Brain microvascular endothelial cell (primary cell): ENCODE results near the gene SLC44A5.

Experiments
- DNase-seq: peaks from one replicate; pipeline ENCODE4 v3.0.0-alpha.2; 2020
- H3K27ac ChIP-seq: fragments of 250-450 bp; sonication (Bioruptor Pico); 2 replicates; pipeline ENCODE4 v1.5.1; 2020; ENCODE audit warnings: mild to moderate bottlenecking, moderate library complexity
- H3K27me3 ChIP-seq: fragments of 250-450 bp; sonication (Bioruptor Pico); replicated peaks from 2 replicates; pipeline ENCODE4 v1.5.1; 2020; ENCODE audit warnings: mild to moderate bottlenecking
- H3K36me3 ChIP-seq: fragments of 250-450 bp; sonication (Bioruptor Pico); replicated peaks from 2 replicates; pipeline ENCODE4 v1.5.1; 2020; ENCODE audit warnings: mild to moderate bottlenecking
- H3K4me3 ChIP-seq: 2 replicates; pipeline ENCODE4 v1.5.1; 2011; ENCODE audit warnings: low read depth, mild to moderate bottlenecking, control low read depth, low read length, moderate library complexity
- in situ Hi-C: cut with HindIII; loops from 2 replicates; pipeline ENCODE4 v1.10.0; 2017; ENCODE audit warnings: low sequenced_read_pairs, low pct_ligation_motif_present
- TF ChIP-seq, protein P1 (sequence below): IDR thresholded peaks from 2 replicates; pipeline ENCODE4 v1.5.1; 2011; ENCODE audit warnings: low read depth, mild to moderate bottlenecking, moderate library complexity, low read length, control low read depth, inconsistent platforms; ENCODE audit errors: missing control alignments

SLC44A5 gene

GRCh38 chr1:75559800-75560199 lies 51.1 kb downstream of the SLC44A5 start:
- DNase-seq: no peak
- Histone ChIP-seq H3K27ac (no peak overlapping the region), H3K4me3 (no peak overlapping the region), H3K36me3 (no peaks in the 10 kb centered on the region), H3K27me3 (no peaks in the 10 kb centered on the region)
- in situ Hi-C loops: no loop called here
- TF ChIP-seq, protein P1, sequence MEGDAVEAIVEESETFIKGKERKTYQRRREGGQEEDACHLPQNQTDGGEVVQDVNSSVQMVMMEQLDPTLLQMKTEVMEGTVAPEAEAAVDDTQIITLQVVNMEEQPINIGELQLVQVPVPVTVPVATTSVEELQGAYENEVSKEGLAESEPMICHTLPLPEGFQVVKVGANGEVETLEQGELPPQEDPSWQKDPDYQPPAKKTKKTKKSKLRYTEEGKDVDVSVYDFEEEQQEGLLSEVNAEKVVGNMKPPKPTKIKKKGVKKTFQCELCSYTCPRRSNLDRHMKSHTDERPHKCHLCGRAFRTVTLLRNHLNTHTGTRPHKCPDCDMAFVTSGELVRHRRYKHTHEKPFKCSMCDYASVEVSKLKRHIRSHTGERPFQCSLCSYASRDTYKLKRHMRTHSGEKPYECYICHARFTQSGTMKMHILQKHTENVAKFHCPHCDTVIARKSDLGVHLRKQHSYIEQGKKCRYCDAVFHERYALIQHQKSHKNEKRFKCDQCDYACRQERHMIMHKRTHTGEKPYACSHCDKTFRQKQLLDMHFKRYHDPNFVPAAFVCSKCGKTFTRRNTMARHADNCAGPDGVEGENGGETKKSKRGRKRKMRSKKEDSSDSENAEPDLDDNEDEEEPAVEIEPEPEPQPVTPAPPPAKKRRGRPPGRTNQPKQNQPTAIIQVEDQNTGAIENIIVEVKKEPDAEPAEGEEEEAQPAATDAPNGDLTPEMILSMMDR: no peak

- no peak for DNase-seq
- TF ChIP-seq, protein P1: no peak
- in situ Hi-C loops: no loop called here
Measured at GRCh38 chr1:75559136-75559535, 51.8 kb downstream of the SLC44A5 start.

GRCh38 chr1:75554870-75555269 lies 56.0 kb downstream of the SLC44A5 start:
- H3K27me3 ChIP-seq: no peaks in the 10 kb centered on the region
- no peaks in the 10 kb centered on the region for H3K36me3 ChIP-seq
- no peak overlapping the region for H3K4me3 ChIP-seq
- H3K27ac ChIP-seq: no peak overlapping the region
- DNase-seq: no peak
- in situ Hi-C loops: no loop called here
- TF ChIP-seq, protein P1: no peak

More at GRCh38 chr1:75559136-75559535, 51.8 kb downstream of the SLC44A5 start:
- no peaks in the 10 kb centered on the region for H3K36me3 ChIP-seq
- H3K4me3 ChIP-seq: no peak overlapping the region
- no peaks in the 10 kb centered on the region for H3K27me3 ChIP-seq
- H3K27ac ChIP-seq: no peak overlapping the region

DNA sequence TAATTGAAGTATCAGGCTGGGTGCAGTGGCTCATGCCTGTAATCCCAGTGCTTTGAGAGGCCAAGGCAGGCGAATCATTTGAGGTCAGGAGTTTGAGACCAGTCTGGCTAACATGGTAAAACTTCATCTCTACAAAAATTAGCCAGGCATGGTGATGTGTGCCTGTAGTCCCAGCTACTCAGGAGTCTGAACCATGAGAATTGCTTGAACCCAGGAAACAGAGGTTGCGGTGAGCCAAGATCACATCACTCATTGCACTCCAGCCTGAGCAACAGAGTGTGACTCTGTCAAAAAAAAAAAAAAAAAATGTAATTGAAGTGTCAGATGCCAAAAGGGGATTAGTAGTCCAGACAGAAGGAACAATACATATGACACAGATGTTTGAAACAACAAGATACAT lies 56.7 kb downstream of the SLC44A5 start:
- H3K36me3 ChIP-seq: no peaks in the 10 kb centered on the region
- H3K4me3 ChIP-seq: no peak overlapping the region
- no peaks in the 10 kb centered on the region for H3K27me3 ChIP-seq
- DNase-seq: no peak
- in situ Hi-C loops: no loop called here
- TF ChIP-seq, protein P1: no peak
- H3K27ac ChIP-seq: no peak overlapping the region

DNA sequence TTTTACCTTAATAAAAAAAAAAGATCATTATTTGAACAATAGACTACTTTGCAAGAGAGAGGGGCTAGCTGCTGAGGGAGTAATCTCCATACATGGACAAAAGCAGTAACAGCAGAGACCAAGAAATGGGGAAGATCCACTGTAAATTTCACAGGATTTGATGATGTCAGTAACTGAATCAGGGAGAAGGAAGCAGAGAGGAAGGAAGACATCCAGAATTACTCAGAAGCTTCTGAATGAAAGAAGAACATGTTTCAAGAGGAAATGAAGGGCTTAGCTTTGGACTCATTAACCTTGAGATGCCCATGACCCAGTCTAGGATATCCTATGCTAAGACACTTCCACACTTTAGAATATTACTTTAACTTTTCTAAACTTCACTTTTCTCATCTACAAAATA lies 60.4 kb downstream of the SLC44A5 start:
- no peaks in the 10 kb centered on the region for H3K27me3 ChIP-seq
- H3K36me3 ChIP-seq: no peaks in the 10 kb centered on the region
- no peak overlapping the region for H3K4me3 ChIP-seq
- H3K27ac ChIP-seq: no peak overlapping the region
- DNase-seq: no peak
- TF ChIP-seq, protein P1: no peak
- in situ Hi-C loops: no loop called here

- H3K4me3 ChIP-seq: no peak overlapping the region
- in situ Hi-C loops: no loop called here
Measured at GRCh38 chr1:75548721-75549480, 62.0 kb downstream of the SLC44A5 start.

More at GRCh38 chr1:75548721-75549480, 62.0 kb downstream of the SLC44A5 start:
- no peaks in the 10 kb centered on the region for H3K36me3 ChIP-seq
- H3K27me3 ChIP-seq: no peaks in the 10 kb centered on the region
- no peak overlapping the region for H3K27ac ChIP-seq
- TF ChIP-seq, protein P1: no peak
- no peak for DNase-seq
